MG63 (cell line): ENCODE data around the gene HOXB1. TPM values are rescaled to one million over a fixed set of nuclear protein-coding genes. Genes with fewer than 3 reads are reported as not detected.

Experiments used
- DNase-seq: peaks from one replicate; pipeline ENCODE4 v3.0.0-alpha.2; 2020
- H3K27me3 ChIP-seq: fragments of 250-450 bp; sonication (Bioruptor Pico); 2 replicates; pipeline ENCODE4 v1.5.1; 2020; ENCODE audit warnings: mild to moderate bottlenecking, moderate library complexity
- H3K36me3 ChIP-seq: fragments of 250-450 bp; sonication (Bioruptor Pico); 2 replicates; pipeline ENCODE4 v1.5.1; 2020; ENCODE audit warnings: mild to moderate bottlenecking, moderate library complexity
- H3K4me3 ChIP-seq: fragments of 250-450 bp; sonication (Bioruptor Pico); 2 replicates; pipeline ENCODE4 v1.5.1; 2020; ENCODE audit warnings: mild to moderate bottlenecking, moderate library complexity
- H3K9me3 ChIP-seq: fragments of 250-450 bp; sonication (Bioruptor Pico); 2 replicates; pipeline ENCODE4 v1.5.1; 2020; ENCODE audit warnings: mild to moderate bottlenecking, moderate library complexity
- total RNA-seq: library from RNA; depleted of rRNA; stranded (reverse); fragments of >200 nt; shearing (Covaris generic); gene quantifications from 2 replicates; pipeline ENCODE4 v1.2.3, GENCODE V29; 2014; ENCODE audit warnings: low replicate concordance

The HOXB1 gene
- total RNA-seq, 1 experiment from 2014 or later: not detected

DNA sequence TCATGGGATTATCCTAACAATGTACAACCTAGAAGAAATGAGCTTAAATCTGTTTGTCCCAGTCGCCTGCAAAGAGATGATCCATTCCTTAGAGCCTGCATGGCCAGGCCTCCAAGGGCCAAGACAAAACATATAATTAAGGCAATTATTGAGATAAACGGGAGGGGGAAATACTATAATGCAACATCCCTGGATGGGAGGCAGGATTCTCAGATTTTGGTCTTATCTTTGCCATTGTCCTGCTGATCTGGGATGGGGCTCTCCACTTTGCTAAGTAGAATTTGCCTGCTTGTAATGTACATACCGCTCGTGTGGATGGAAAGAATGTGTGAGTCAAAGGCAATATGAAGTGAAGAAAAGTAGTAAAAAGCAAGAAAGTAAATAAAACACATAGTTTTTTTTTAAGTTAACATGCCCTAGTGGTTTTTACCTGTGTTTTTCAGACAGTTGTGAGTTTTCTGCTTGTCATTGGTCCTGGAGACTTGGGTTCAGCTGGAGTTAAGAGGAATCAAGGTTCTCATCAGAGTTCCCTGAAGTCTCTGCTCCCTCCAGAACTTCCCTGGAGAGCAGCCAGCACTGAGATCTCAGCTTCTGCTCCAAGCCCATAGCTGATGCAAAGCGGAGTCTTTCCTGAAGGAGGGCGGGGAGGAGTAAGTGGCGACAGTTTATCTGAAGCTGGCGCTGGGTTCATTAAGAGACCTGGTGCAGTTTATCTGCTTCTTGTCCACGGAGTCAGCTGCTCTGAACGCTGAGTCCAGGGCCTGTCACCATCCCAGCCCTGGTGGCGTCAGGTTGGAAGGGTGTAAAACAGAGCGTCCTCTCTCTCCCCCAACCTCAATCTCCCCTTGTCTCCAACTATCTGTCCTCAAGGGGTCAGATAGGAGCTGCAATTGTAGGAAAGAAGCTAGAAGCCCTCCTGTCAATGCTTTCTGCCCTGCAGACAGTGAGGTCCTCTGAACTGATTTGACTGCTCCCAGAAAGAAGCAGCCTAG lies 30.1 kb downstream of the HOXB1 start:
- no peaks in the 10 kb centered on the region for H3K9me3 ChIP-seq
- H3K36me3 ChIP-seq: no peaks in the 10 kb centered on the region
- no peak for DNase-seq
- H3K4me3 ChIP-seq: no peak overlapping the region
- H3K27me3 ChIP-seq: no peaks in the 10 kb centered on the region

DNA sequence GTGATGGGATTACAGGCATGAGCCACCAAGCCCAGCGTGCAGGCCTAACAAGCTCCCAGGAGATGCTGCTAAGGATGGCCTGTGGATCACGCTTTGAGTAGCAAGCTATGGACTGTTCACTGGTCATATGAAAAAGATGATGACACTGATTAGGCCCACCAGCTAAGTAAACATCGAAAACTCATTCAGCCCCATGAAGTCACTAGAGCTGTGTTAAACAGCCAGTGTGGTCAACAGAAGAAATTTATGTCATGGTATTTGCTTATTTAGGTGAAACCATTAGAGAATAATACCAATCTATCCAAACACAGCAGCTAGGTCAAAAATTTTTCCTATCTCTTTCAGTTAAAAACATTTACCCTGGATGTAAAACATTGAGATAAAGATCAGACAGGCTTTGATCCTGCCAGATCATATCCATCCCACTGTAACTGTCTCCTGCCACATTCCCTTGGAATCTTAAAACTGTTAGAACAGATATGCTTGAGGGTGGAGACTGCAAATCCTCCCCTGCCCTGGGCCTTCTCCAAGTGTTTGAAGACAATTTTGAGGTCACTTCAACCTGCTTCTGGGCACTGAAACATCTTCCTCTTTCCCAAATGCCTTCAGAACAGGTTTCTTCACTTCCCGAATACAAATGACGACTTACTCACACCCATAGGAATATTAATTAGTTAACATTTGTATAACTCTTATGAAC lies 30.9 kb downstream of the HOXB1 start:
- Histone ChIP-seq H3K9me3 (no peaks in the 10 kb centered on the region), H3K27me3 (no peaks in the 10 kb centered on the region), H3K4me3 (no peak overlapping the region), H3K36me3 (no peaks in the 10 kb centered on the region)
- DNase-seq: no peak

DNA sequence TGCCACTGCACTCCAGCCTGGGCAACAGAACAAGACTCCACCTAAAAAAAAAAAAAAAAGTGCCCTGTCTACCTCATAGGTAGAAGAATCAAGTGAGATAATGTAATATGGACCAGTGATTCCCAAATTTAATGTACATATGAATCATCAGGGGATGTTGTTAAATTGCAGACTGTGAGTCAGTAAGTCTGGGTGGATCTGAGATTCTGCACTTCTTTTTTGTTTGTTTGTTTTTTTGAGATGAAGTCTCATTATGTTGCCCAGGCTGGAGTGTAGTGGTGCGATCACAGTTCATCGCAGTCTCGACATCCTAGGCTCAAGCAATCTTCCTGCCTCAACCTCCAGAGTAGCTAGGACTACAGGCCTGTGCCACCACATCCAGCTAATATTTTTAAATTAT lies 31.6 kb downstream of the HOXB1 start:
- DNase-seq: peak; percentile 31
- no peaks in the 10 kb centered on the region for H3K9me3 ChIP-seq
- H3K36me3 ChIP-seq: no peaks in the 10 kb centered on the region
- H3K27me3 ChIP-seq: no peaks in the 10 kb centered on the region
- no peak overlapping the region for H3K4me3 ChIP-seq

DNA sequence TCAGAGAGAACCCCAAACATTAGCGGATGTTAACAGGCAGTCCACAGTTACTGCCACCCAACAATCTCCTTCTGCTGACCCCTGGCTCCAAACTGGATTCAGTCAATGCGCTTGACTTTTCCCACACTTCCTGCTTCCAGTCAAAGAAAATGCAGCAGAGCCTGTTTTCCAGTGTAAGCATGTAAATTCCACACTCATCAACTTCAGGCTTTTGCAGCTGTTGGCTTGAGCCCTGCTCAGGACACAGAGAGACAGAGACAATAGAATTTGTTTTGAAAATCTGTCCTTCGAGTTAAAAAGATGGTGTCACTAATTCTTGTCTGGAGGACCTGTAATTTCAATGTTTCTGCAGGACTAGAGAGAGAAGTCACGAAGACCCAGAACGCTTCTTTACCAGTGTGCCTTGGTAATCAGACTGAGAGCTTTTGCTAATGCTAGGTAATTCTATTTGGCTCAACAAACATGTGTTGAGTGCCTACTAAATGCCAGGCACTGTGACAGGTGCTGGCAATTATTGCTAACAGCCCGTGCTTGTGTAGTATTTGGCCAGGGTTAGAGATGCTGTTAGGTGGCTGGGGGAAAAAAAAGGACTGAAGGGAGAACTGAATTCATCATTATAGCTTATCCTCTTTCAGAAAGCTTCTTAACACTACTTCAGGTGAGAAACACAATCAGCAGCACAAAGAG lies 32.5 kb downstream of the HOXB1 start:
- H3K36me3 ChIP-seq: no peaks in the 10 kb centered on the region
- no peaks in the 10 kb centered on the region for H3K9me3 ChIP-seq
- DNase-seq: no peak
- no peaks in the 10 kb centered on the region for H3K27me3 ChIP-seq
- H3K4me3 ChIP-seq: no peak overlapping the region

DNA sequence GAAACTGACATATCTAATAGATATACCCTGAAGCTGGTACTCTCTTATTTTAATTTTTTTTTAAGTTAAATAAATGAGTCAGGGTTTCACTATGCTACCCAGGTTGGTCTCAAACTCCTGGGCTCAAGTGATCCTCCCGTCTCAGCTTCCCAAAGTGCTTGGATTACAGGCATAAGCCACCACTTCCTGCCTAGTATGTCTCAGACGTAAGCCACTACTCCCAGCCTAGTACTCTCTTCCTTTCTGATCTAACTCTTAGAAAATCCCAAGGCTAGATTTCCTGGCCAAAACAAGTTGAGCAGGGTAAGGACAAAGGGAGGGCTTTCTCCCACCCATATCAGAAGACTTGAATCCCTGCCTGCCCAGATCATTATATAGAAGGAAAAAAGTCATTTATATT lies 33.7 kb downstream of the HOXB1 start:
- peak; percentile 77 for DNase-seq
- Histone ChIP-seq H3K9me3 (no peaks in the 10 kb centered on the region), H3K27me3 (no peaks in the 10 kb centered on the region), H3K4me3 (no peak overlapping the region), H3K36me3 (no peaks in the 10 kb centered on the region)

DNA sequence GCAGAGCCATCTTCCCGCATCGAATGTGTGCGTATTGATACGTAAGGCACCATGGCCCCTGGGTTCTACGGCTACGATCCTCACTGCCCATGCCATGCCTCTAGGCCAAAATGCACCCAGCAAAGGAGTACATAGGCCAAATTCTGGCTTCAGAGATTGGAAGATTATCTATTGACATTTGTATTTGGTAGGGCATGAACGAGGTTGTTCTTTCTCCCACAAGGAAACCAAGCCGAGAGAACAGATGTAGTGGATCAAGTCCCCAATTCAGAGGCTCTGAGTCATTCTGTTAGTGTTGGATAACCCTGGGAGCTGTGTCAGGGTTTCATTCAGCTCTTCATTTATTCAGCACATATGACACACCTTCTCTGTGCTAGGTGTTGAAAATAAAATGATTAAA lies 36.5 kb downstream of the HOXB1 start:
- Histone ChIP-seq H3K4me3 (no peak overlapping the region), H3K9me3 (no peaks in the 10 kb centered on the region), H3K36me3 (no peaks in the 10 kb centered on the region), H3K27me3 (no peaks in the 10 kb centered on the region)
- DNase-seq: peak; percentile 61

DNA sequence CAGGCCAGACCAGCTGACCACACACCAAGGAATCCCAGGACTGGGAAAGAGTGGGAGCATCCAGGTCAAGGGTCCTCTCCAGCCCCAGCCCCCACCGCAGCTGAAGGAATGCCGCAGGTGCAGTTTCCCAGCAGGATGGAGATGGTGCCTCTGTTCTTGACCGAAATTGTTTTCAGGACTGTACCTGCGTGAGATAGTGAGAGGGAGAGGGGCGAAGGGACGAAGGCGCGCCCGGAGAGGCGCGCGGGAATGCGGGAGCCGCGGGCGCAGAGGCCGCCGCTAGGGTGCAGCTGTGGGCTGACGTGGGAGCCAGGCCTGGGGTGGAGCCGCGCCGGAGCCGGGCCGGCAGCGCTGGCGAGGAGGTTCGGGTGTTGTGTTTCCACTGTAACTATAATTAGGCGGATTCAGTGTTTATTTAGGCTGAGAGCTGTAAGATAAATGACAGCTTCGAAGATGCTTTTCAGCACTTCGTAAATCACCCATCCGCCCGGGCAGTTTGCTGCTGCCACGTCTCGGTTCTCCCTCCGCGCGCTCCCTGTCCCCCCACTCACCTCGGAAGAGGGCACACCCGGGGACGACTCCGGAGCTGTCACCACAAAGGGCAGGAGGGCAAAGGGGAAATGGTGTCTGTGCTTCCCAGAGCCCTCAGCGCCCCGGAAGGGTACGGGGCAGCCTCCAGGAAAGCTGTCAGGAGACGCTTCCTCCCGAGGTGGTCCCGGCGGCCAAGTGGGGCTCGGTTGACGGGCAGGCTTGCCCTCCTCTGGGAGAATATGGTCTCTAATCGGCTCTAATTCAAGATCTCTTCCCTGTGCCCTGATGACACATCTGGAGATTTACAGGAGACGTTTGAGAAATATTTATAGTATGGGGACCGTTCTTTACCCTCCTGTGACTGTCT lies 38.2 kb downstream of the HOXB1 start:
- Histone ChIP-seq H3K36me3 (no peaks in the 10 kb centered on the region), H3K9me3 (no peaks in the 10 kb centered on the region), H3K4me3 (no peak overlapping the region), H3K27me3 (no peaks in the 10 kb centered on the region)
- DNase-seq: peak; percentile 80

DNA sequence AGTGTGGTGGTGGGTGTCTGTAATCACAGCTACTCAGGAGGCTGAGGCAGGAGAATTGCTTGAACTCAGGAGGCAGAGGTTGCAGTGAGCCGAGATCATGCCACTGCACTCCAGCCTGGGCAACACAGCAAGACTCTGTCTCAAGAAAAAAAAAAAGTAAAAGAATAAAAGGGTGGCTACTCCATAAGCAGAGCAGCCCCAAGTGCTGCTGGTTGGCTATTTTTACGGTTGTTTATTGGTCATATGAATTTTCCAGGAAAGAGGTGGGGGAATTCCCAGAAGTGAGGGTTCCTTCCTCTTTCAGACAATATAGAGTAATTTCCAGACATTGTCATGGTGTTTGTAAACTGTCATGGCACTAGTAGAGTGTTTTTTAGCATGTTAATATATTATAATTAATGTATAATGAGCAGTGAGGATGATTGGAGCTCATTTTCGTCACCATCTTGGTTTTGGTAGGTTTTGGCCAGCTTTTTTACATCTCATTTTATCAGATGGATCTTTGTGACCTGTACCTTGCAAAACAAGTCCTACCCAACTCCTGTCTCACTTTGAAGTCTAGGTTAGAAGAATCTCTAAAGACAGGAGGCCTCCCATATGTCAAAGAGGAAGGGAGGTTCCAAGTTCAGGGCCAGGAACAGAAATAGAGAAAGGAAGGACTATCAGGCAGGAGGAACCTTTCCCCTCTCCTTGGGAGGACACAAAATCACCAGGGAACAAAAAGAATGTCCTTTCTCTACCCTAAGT lies 39.1 kb downstream of the HOXB1 start:
- no peaks in the 10 kb centered on the region for H3K9me3 ChIP-seq
- no peaks in the 10 kb centered on the region for H3K27me3 ChIP-seq
- no peak for DNase-seq
- no peak overlapping the region for H3K4me3 ChIP-seq
- H3K36me3 ChIP-seq: no peaks in the 10 kb centered on the region

DNA sequence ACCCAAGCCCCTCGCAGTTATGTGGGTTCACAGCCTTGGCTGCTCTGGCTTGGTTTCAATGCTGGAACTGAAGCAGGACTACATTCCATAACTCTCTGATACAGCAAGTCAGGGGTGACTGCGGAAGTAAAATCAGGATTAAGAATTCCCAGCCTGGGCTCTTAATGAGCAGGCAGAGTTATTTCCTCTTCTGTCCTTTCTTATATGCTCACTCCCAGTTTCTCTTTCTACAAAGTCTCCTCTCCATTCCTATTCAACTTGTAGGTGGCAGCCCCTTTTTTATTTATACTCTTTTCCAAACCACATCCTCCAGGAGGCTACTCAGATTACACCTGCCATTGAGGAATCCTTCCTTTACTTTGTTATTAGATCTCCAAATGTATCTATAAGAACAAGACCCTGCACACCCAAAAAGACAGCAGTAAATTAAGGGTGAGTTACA lies 40.3 kb downstream of the HOXB1 start:
- H3K36me3 ChIP-seq: no peaks in the 10 kb centered on the region
- H3K4me3 ChIP-seq: no peak overlapping the region
- H3K27me3 ChIP-seq: no peaks in the 10 kb centered on the region
- DNase-seq: no peak
- no peaks in the 10 kb centered on the region for H3K9me3 ChIP-seq

DNA sequence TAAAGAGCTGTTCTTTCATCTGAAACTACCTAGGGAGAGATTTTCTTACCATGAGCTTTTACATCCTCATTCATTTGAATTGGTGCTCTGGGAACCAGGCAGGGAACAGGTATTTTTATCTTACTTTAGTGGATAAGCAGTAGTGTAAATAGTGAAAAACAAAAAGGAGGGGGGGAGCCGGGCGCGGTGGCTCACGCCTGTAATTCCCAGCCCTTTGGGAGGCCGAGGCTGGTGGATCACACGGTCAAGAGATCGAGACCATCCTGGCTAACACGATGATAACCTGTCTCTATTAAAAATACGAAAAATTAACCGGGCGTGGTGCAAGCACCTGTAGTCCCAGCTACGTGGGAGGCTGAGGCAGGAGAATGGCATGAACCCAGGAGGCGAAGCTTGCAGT lies 41.0 kb downstream of the HOXB1 start:
- Histone ChIP-seq H3K36me3 (no peaks in the 10 kb centered on the region), H3K27me3 (no peaks in the 10 kb centered on the region), H3K9me3 (no peaks in the 10 kb centered on the region), H3K4me3 (no peak overlapping the region)
- no peak for DNase-seq

DNA sequence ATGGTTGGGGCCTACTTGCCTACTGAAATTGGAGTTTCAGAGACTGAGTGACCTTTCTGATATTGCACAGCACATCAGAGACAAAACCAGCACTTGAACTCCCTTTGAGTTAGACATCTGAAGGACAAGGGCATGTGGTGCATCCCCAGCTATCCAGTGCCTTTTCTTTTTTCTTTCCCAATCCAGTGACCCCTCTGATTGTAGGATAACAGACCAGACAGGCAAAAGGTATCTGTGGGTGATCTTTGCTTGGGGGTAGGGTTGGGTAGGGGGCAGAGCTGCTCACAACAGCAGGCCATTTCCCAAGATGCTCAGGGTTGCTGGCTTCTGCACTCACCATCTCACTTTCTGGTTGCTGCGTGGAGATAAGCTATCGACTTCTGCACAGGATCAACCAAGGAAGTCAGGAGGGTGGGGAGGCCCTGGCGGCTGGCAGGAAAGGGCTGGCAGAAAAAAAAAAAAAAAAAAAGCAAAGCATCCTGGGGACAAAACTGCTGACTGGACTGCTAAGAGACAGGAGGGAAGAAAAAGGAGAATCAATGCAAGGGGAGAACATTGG lies 42.2 kb downstream of the HOXB1 start:
- Histone ChIP-seq H3K4me3 (no peak overlapping the region), H3K27me3 (no peaks in the 10 kb centered on the region), H3K9me3 (no peaks in the 10 kb centered on the region), H3K36me3 (no peaks in the 10 kb centered on the region)
- DNase-seq: no peak

DNA sequence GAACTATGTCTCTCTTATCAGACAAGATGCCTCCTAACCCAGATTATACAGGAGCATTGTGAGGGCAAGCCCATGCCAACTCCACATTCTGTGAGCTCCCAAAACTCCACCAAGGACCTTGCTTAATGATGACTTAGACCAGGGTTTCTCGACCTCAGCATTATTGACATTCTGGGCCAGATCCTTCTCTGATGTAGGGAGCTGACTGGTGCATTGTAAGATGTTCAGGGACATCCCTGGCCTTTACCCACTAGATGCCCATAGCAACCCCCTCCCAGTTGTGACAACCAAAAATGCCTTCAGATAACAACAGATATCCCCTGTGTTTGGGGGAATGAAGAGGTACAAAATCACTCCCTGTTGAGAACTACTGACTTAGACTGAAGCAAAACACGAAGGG lies 43.6 kb downstream of the HOXB1 start:
- H3K36me3 ChIP-seq: no peaks in the 10 kb centered on the region
- no peaks in the 10 kb centered on the region for H3K9me3 ChIP-seq
- no peak for DNase-seq
- H3K4me3 ChIP-seq: no peak overlapping the region
- H3K27me3 ChIP-seq: no peaks in the 10 kb centered on the region

DNA sequence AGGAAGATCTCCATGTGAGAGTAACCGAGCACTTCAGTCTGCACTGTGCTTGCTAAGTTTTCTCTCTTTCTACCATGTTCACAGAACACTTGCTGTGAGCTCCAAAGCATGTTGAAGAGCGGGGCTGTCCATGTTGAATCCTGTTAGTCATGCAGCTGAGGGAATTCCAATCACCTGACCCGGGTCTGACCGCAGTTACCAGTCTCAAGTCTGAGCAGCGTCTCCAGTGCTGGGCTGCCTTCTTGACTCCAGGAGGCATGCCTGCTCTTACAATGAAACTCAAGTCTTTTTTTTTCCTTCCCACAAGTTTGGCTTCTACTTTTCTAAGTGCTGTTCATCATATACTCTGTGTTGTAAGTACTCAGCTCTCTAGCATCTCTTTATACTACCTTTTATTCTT lies 44.3 kb downstream of the HOXB1 start:
- Histone ChIP-seq H3K27me3 (no peaks in the 10 kb centered on the region), H3K36me3 (no peaks in the 10 kb centered on the region), H3K4me3 (no peak overlapping the region), H3K9me3 (no peaks in the 10 kb centered on the region)
- peak; percentile 92 for DNase-seq

DNA sequence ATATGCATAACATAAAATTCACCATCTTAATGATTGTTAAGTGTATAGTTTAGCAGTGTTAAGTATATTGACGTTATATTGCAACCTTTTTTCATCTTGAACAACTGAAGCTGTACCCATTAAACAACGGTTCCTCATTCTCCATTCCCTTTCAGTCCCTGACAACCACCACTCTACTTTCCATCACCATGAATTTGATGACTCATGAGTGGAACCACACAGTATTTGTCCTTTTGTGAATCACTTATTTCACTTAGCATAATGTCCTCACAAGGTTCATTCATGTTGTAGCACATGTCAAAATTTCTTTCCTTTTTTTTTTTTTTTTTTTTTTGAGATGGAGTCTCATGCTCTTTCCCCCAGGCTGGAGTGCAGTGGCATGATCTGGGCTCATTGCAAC lies 46.0 kb downstream of the HOXB1 start:
- DNase-seq: no peak
- Histone ChIP-seq H3K9me3 (no peaks in the 10 kb centered on the region), H3K27me3 (no peaks in the 10 kb centered on the region), H3K36me3 (no peaks in the 10 kb centered on the region), H3K4me3 (no peak overlapping the region)

DNA sequence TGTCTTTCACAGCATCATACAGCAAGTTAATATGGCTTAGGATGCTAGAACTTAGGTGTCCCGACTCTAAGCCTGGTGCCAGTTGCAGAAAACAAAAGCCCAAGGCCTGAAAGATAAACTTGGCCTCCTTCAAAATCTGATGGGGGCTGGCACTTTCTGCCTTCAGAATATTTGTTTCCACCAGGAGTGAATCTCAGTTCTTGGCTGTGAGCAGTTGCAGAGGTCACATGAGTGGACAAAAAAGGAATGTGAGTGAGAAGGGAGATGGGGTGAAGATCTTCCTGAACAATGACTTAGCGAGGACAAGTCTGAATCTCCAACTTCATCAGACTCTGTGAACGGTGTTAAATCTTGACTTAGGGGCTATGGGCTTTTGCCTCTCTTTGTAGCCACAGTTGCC lies 46.6 kb downstream of the HOXB1 start:
- Histone ChIP-seq H3K9me3 (no peaks in the 10 kb centered on the region), H3K4me3 (no peak overlapping the region)

More for the DNA sequence above, 46.6 kb downstream of the HOXB1 start:
- Histone ChIP-seq H3K27me3 (no peaks in the 10 kb centered on the region), H3K36me3 (no peaks in the 10 kb centered on the region)
- peak; percentile 54 for DNase-seq
